ENCODE data around the gene FBXL5.
A peak's percentile ranks its signal among the peaks of the same experiment; 100 is the strongest.

Gene FBXL5

DNA sequence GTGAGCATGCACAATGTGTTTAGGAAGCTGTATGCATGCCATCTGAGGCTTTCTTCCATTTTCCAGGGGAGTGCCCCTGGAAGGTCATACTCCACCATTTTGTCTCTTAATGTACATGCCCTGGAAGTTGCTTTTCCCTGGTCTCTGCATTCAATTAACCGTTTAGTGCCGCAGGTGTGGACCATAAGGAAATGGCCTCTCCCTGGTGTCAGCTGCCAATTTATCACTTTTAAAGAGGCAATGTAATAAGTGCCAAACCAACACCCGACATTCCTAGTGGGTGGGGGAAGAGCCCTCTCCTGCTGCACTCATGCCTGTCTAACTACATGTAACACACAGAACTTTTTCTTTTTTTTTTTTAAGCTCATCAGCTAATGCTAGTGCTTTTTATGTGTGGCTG, 40.6 kb upstream of the FBXL5 start:
- DNase-seq, result no peak
- H3K27ac ChIP-seq (ENCODE audit: low read depth, low read length), result peak overlapping the region; percentile 40
- H4K5ac ChIP-seq (ENCODE audit: low read length), result no peak overlapping the region
- peaks cover 2% of the 10 kb centered on the region for H3K4me1 ChIP-seq (ENCODE audit: control insufficient read depth, low read depth, low read length)
- H3K18ac ChIP-seq (ENCODE audit: low read length), result peak overlapping the region; percentile 25
- H3K27me3 ChIP-seq (ENCODE audit: insufficient read depth, low read length, poor library complexity), result no peaks in the 10 kb centered on the region
- H3K9ac ChIP-seq (ENCODE audit: low read length), result no peak overlapping the region
- H2BK15ac ChIP-seq (replicated peaks; ENCODE audit: low read depth), result no peak overlapping the region
- no peak overlapping the region for H3K23ac ChIP-seq (ENCODE audit: low read length)
- no peak overlapping the region for H2BK5ac ChIP-seq (ENCODE audit: low read length)
- H3K4me2 ChIP-seq (ENCODE audit: low read length), result no peak overlapping the region
- H2AK5ac ChIP-seq (ENCODE audit: low read length), result no peak overlapping the region
- no peak overlapping the region for H3K56ac ChIP-seq (ENCODE audit: low read length)
- no peak overlapping the region for H3K4ac ChIP-seq (ENCODE audit: low read depth, low read length)
- no peak overlapping the region for H3K4me3 ChIP-seq (ENCODE audit: low read length)
- no peak overlapping the region for H2BK120ac ChIP-seq (ENCODE audit: low read depth, low read length)
- H3K79me2 ChIP-seq (ENCODE audit: control insufficient read depth, insufficient read depth, low read length), result no peaks in the 10 kb centered on the region
- no CpG with 5 or more reads among the region's 3 CpGs for WGBS (ENCODE audit: extremely low coverage, insufficient coverage, low lambda C conversion rate)
- H3K36me3 ChIP-seq (ENCODE audit: control insufficient read depth, insufficient read depth, low read length), result no peaks in the 10 kb centered on the region
- H3K79me1 ChIP-seq (ENCODE audit: low read length), result no peaks in the 10 kb centered on the region
- H4K8ac ChIP-seq (ENCODE audit: low read depth, low read length), result no peak overlapping the region

DNA sequence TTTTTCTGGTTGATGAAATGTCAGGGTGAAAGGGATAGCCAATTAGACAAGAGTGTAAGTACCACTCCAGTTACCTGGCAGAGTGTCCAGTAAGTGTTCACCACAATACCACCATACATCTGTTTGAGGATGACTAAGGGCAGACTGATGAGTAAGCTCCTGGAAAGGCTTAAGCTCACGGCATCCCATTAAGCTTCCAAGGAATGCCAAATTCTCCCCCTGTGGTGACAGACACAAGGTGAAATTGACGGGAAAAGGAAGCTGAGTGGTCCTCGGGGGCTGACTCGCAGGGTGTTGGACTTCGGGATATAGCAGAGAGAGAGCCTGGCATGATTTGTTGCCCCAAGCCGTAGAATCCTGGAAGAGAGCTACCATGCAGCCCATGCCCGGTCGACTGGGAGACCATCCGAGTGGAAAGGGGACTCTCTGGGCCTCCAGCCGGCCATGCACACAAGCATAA, 40.1 kb upstream of the FBXL5 start:
- Histone ChIP-seq H2BK15ac (replicated peaks; ENCODE audit: low read depth) (no peak overlapping the region), H3K23ac (ENCODE audit: low read length) (no peak overlapping the region), H3K79me2 (ENCODE audit: control insufficient read depth, insufficient read depth, low read length) (no peaks in the 10 kb centered on the region), H3K79me1 (ENCODE audit: low read length) (no peaks in the 10 kb centered on the region), H3K27ac (ENCODE audit: low read depth, low read length) (peak overlapping the region; percentile 40), H4K5ac (ENCODE audit: low read length) (no peak overlapping the region), H4K8ac (ENCODE audit: low read depth, low read length) (no peak overlapping the region), H3K4ac (ENCODE audit: low read depth, low read length) (no peak overlapping the region), H2AK5ac (ENCODE audit: low read length) (no peak overlapping the region), H3K4me3 (ENCODE audit: low read length) (no peak overlapping the region), H3K9ac (ENCODE audit: low read length) (no peak overlapping the region), H3K56ac (ENCODE audit: low read length) (no peak overlapping the region), H3K18ac (ENCODE audit: low read length) (peak overlapping the region; percentile 25), H3K4me1 (ENCODE audit: control insufficient read depth, low read depth, low read length) (peaks cover 4% of the 10 kb centered on the region), H2BK5ac (ENCODE audit: low read length) (no peak overlapping the region), H3K36me3 (ENCODE audit: control insufficient read depth, insufficient read depth, low read length) (no peaks in the 10 kb centered on the region), H3K4me2 (ENCODE audit: low read length) (no peak overlapping the region), H2BK120ac (ENCODE audit: low read depth, low read length) (no peak overlapping the region), H3K27me3 (ENCODE audit: insufficient read depth, low read length, poor library complexity) (no peaks in the 10 kb centered on the region)
- no CpG with 5 or more reads among the region's 10 CpGs for WGBS (ENCODE audit: extremely low coverage, insufficient coverage, low lambda C conversion rate)
- DNase-seq, result peak; percentile 94

DNA sequence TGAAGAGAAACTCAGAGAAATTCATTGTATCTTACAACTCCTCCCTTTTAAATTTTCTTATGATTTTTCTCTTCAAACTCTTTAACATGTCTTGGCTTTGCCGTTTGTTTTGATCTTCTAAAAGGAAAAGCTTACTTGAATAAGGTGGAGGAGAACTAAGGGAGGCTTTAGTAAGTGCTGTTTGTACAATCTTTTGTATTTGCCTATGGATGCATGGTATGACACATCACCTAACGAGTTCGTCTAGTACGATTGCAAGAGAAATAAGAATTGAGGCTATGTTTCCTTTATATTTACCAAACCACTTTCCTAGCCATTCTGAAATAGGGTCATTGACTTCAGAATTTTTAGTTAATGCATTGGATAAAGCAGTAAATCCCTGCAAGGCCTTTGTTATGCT, 39.3 kb upstream of the FBXL5 start:
- Histone ChIP-seq H3K27ac (ENCODE audit: low read depth, low read length) (no peak overlapping the region), H2AK5ac (ENCODE audit: low read length) (no peak overlapping the region), H3K18ac (ENCODE audit: low read length) (no peak overlapping the region), H4K8ac (ENCODE audit: low read depth, low read length) (no peak overlapping the region), H3K4me2 (ENCODE audit: low read length) (no peak overlapping the region), H3K4me3 (ENCODE audit: low read length) (no peak overlapping the region), H4K5ac (ENCODE audit: low read length) (no peak overlapping the region), H3K27me3 (ENCODE audit: insufficient read depth, low read length, poor library complexity) (no peaks in the 10 kb centered on the region), H3K36me3 (ENCODE audit: control insufficient read depth, insufficient read depth, low read length) (no peaks in the 10 kb centered on the region), H3K4me1 (ENCODE audit: control insufficient read depth, low read depth, low read length) (peaks cover 4% of the 10 kb centered on the region), H3K4ac (ENCODE audit: low read depth, low read length) (no peak overlapping the region), H3K79me1 (ENCODE audit: low read length) (no peaks in the 10 kb centered on the region), H3K79me2 (ENCODE audit: control insufficient read depth, insufficient read depth, low read length) (no peaks in the 10 kb centered on the region), H3K23ac (ENCODE audit: low read length) (no peak overlapping the region), H3K9ac (ENCODE audit: low read length) (no peak overlapping the region), H2BK15ac (replicated peaks; ENCODE audit: low read depth) (no peak overlapping the region), H2BK120ac (ENCODE audit: low read depth, low read length) (no peak overlapping the region), H2BK5ac (ENCODE audit: low read length) (no peak overlapping the region), H3K56ac (ENCODE audit: low read length) (no peak overlapping the region)
- DNase-seq, result no peak
- no CpG with 5 or more reads among the region's 4 CpGs for WGBS (ENCODE audit: extremely low coverage, insufficient coverage, low lambda C conversion rate)

- Histone ChIP-seq H3K4me2 (ENCODE audit: low read length) (no peak overlapping the region), H4K8ac (ENCODE audit: low read depth, low read length) (no peak overlapping the region), H3K27me3 (ENCODE audit: insufficient read depth, low read length, poor library complexity) (no peaks in the 10 kb centered on the region), H3K27ac (ENCODE audit: low read depth, low read length) (no peak overlapping the region), H2BK15ac (replicated peaks; ENCODE audit: low read depth) (no peak overlapping the region), H3K79me2 (ENCODE audit: control insufficient read depth, insufficient read depth, low read length) (no peaks in the 10 kb centered on the region), H3K4me1 (ENCODE audit: control insufficient read depth, low read depth, low read length) (peaks cover 4% of the 10 kb centered on the region), H3K4ac (ENCODE audit: low read depth, low read length) (no peak overlapping the region), H3K18ac (ENCODE audit: low read length) (peak overlapping the region; percentile 12), H3K79me1 (ENCODE audit: low read length) (no peaks in the 10 kb centered on the region), H3K36me3 (ENCODE audit: control insufficient read depth, insufficient read depth, low read length) (no peaks in the 10 kb centered on the region), H3K23ac (ENCODE audit: low read length) (no peak overlapping the region), H2BK120ac (ENCODE audit: low read depth, low read length) (no peak overlapping the region), H3K9ac (ENCODE audit: low read length) (no peak overlapping the region), H4K5ac (ENCODE audit: low read length) (no peak overlapping the region), H2BK5ac (ENCODE audit: low read length) (no peak overlapping the region), H3K56ac (ENCODE audit: low read length) (no peak overlapping the region), H3K4me3 (ENCODE audit: low read length) (no peak overlapping the region), H2AK5ac (ENCODE audit: low read length) (no peak overlapping the region)
- DNase-seq, result no peak
- no CpG with 5 or more reads among the region's 2 CpGs for WGBS (ENCODE audit: extremely low coverage, insufficient coverage, low lambda C conversion rate)
Measured at GRCh38 chr4:15692602-15693001, 37.4 kb upstream of the FBXL5 start.

GRCh38 chr4:15691346-15692135, 36.4 kb upstream of the FBXL5 start:
- Histone ChIP-seq H2BK15ac (replicated peaks; ENCODE audit: low read depth) (peak overlapping the region; percentile 74), H4K8ac (ENCODE audit: low read depth, low read length) (no peak overlapping the region), H3K27ac (ENCODE audit: low read depth, low read length) (peak overlapping the region; percentile 68), H3K18ac (ENCODE audit: low read length) (peak overlapping the region; percentile 98), H3K4me2 (ENCODE audit: low read length) (no peak overlapping the region), H3K23ac (ENCODE audit: low read length) (no peak overlapping the region), H3K4me1 (ENCODE audit: control insufficient read depth, low read depth, low read length) (peaks cover 4% of the 10 kb centered on the region), H4K5ac (ENCODE audit: low read length) (no peak overlapping the region), H3K79me2 (ENCODE audit: control insufficient read depth, insufficient read depth, low read length) (no peaks in the 10 kb centered on the region), H3K4me3 (ENCODE audit: low read length) (no peak overlapping the region), H3K9ac (ENCODE audit: low read length) (no peak overlapping the region), H2AK5ac (ENCODE audit: low read length) (no peak overlapping the region), H3K79me1 (ENCODE audit: low read length) (no peaks in the 10 kb centered on the region), H3K4ac (ENCODE audit: low read depth, low read length) (peak overlapping the region; percentile 68), H2BK120ac (ENCODE audit: low read depth, low read length) (no peak overlapping the region), H3K36me3 (ENCODE audit: control insufficient read depth, insufficient read depth, low read length) (no peaks in the 10 kb centered on the region), H3K27me3 (ENCODE audit: insufficient read depth, low read length, poor library complexity) (no peaks in the 10 kb centered on the region), H3K56ac (ENCODE audit: low read length) (no peak overlapping the region), H2BK5ac (ENCODE audit: low read length) (no peak overlapping the region)
- no CpG with 5 or more reads among the region's 3 CpGs for WGBS (ENCODE audit: extremely low coverage, insufficient coverage, low lambda C conversion rate)
- no peak for DNase-seq
